SK-N-SH (cell line): ENCODE data around the gene MYF6.

Experiments used
- FOXM1 ChIP-seq: IDR thresholded peaks from 2 replicates; pipeline ENCODE4 v1.4.0; 2012; ENCODE audit warnings: low read depth, mild to moderate bottlenecking
- JUND ChIP-seq: IDR thresholded peaks from 2 replicates; pipeline ENCODE4 v1.4.0; 2012
- MAX ChIP-seq: IDR thresholded peaks from 2 replicates; pipeline ENCODE4 v1.4.0; 2012; ENCODE audit warnings: low read depth
- TF ChIP-seq, protein P1 (sequence below): fragments of 150-350 bp; IDR thresholded peaks from 2 replicates; pipeline ENCODE4 v1.6.1; 2017; ENCODE audit warnings: antibody characterized with exemption, low read length, low read depth, borderline replicate concordance

DNA sequence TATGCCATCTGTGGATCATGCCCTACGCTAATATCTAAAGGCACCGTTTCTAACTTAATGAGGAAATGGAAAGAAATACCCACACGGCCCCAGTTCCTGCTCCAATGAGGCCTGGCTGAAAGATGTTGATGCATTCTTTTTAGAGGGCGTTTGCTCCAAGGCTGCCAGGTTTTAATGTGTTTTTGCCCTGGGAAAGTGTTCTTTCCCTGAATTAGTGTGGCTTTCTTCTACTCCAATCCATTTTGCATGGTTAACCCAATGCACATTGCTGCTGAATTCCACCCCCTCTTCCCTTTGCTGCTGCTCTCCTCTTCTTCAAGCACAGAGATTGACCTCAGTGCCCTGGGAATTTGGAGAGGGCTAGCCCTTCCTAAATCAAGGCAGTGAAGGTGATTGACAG, 10.4 kb downstream of the MYF6 start:
- no peak for TF ChIP-seq JUND
- TF ChIP-seq MAX, result no peak
- TF ChIP-seq, protein P1, sequence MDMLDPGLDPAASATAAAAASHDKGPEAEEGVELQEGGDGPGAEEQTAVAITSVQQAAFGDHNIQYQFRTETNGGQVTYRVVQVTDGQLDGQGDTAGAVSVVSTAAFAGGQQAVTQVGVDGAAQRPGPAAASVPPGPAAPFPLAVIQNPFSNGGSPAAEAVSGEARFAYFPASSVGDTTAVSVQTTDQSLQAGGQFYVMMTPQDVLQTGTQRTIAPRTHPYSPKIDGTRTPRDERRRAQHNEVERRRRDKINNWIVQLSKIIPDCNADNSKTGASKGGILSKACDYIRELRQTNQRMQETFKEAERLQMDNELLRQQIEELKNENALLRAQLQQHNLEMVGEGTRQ, result no peak
- TF ChIP-seq FOXM1, result no peak
